ENCODE data around the gene SH2B2.
"Not testable (repeated sequence)": the region's sequence is repeated elsewhere in the genome, so short reads cannot be mapped to it uniquely, and the experiment has no call there.

The SH2B2 gene

GRCh38 chr7:102321351-102322201 lies 34.9 kb downstream of the SH2B2 start:
- no peak overlapping the region for H3K4me3 ChIP-seq (ENCODE audit: insufficient read length, low read depth)
- no peak overlapping the region for H3K9ac ChIP-seq (ENCODE audit: insufficient read length, low read depth)
- H3K4me1 ChIP-seq (ENCODE audit: insufficient read depth, insufficient read length): peaks cover 10% of the 10 kb centered on the region
- peaks cover 9% of the 10 kb centered on the region for H3K36me3 ChIP-seq (ENCODE audit: insufficient read depth, insufficient read length, low read length)
- TF ChIP-seq YY1 (IDR thresholded peaks at IDR 0.05; ENCODE audit: insufficient read depth, insufficient read length) (no peak), SUZ12 (IDR thresholded peaks at IDR 0.05; ENCODE audit: extremely low read depth, insufficient read depth, insufficient read length) (no peak), ZNF274 (IDR thresholded peaks at IDR 0.05; ENCODE audit: low read depth, low read length) (no peak)
- no peaks in the 10 kb centered on the region for H3K27me3 ChIP-seq (ENCODE audit: insufficient read depth, insufficient read length)
- H3K9me3 ChIP-seq (ENCODE audit: insufficient read depth, low read length): no peaks in the 10 kb centered on the region
- no peak for DNase-seq (ENCODE audit: low read depth, low spot score)

GRCh38 chr7:102322202-102322715 lies 35.6 kb downstream of the SH2B2 start:
- no peaks in the 10 kb centered on the region for H3K27me3 ChIP-seq (ENCODE audit: insufficient read depth, insufficient read length)
- no peak overlapping the region for H3K4me3 ChIP-seq (ENCODE audit: insufficient read length, low read depth)
- H3K4me1 ChIP-seq (ENCODE audit: insufficient read depth, insufficient read length): peaks cover 7% of the 10 kb centered on the region
- H3K9me3 ChIP-seq (ENCODE audit: insufficient read depth, low read length): no peaks in the 10 kb centered on the region
- no peak for TF ChIP-seq SUZ12 (IDR thresholded peaks at IDR 0.05; ENCODE audit: extremely low read depth, insufficient read depth, insufficient read length)
- peaks cover 9% of the 10 kb centered on the region for H3K36me3 ChIP-seq (ENCODE audit: insufficient read depth, insufficient read length, low read length)
- H3K9ac ChIP-seq (ENCODE audit: insufficient read length, low read depth): no peak overlapping the region
- DNase-seq (ENCODE audit: low read depth, low spot score): no peak

GRCh38 chr7:102323914-102324195 lies 37.2 kb downstream of the SH2B2 start:
- DNase-seq (ENCODE audit: low read depth, low spot score): no peak
- H3K36me3 ChIP-seq (ENCODE audit: insufficient read depth, insufficient read length, low read length): peaks cover 9% of the 10 kb centered on the region
- no peaks in the 10 kb centered on the region for H3K9me3 ChIP-seq (ENCODE audit: insufficient read depth, low read length)
- no peak overlapping the region for H3K9ac ChIP-seq (ENCODE audit: insufficient read length, low read depth)
- H3K4me3 ChIP-seq (ENCODE audit: insufficient read length, low read depth): no peak overlapping the region
- H3K4me1 ChIP-seq (ENCODE audit: insufficient read depth, insufficient read length): peaks cover 5% of the 10 kb centered on the region
- TF ChIP-seq YY1 (IDR thresholded peaks at IDR 0.05; ENCODE audit: insufficient read depth, insufficient read length) (no peak), SUZ12 (IDR thresholded peaks at IDR 0.05; ENCODE audit: extremely low read depth, insufficient read depth, insufficient read length) (no peak), ZNF274 (IDR thresholded peaks at IDR 0.05; ENCODE audit: low read depth, low read length) (no peak)
- no peaks in the 10 kb centered on the region for H3K27me3 ChIP-seq (ENCODE audit: insufficient read depth, insufficient read length)

GRCh38 chr7:102325106-102325505 lies 38.4 kb downstream of the SH2B2 start:
- H3K4me1 ChIP-seq (ENCODE audit: insufficient read depth, insufficient read length); DNase-seq (ENCODE audit: low read depth, low spot score); H3K27me3 ChIP-seq (ENCODE audit: insufficient read depth, insufficient read length); H3K4me3 ChIP-seq (ENCODE audit: insufficient read length, low read depth); H3K9ac ChIP-seq (ENCODE audit: insufficient read length, low read depth); H3K36me3 ChIP-seq (ENCODE audit: insufficient read depth, insufficient read length, low read length); H3K9me3 ChIP-seq (ENCODE audit: insufficient read depth, low read length): not testable (repeated sequence)

GRCh38 chr7:102326157-102326889 lies 39.7 kb downstream of the SH2B2 start:
- Histone ChIP-seq H3K36me3 (ENCODE audit: insufficient read depth, insufficient read length, low read length) (no peaks in the 10 kb centered on the region), H3K9ac (ENCODE audit: insufficient read length, low read depth) (no peak overlapping the region), H3K4me1 (ENCODE audit: insufficient read depth, insufficient read length) (no peaks in the 10 kb centered on the region), H3K9me3 (ENCODE audit: insufficient read depth, low read length) (no peaks in the 10 kb centered on the region), H3K27me3 (ENCODE audit: insufficient read depth, insufficient read length) (no peaks in the 10 kb centered on the region), H3K4me3 (ENCODE audit: insufficient read length, low read depth) (no peak overlapping the region)
- TF ChIP-seq SUZ12 (IDR thresholded peaks at IDR 0.05; ENCODE audit: extremely low read depth, insufficient read depth, insufficient read length) (no peak), ZNF274 (IDR thresholded peaks at IDR 0.05; ENCODE audit: low read depth, low read length) (no peak), YY1 (IDR thresholded peaks at IDR 0.05; ENCODE audit: insufficient read depth, insufficient read length) (no peak)
- no peak for DNase-seq (ENCODE audit: low read depth, low spot score)

- H3K27me3 ChIP-seq (ENCODE audit: insufficient read depth, insufficient read length); H3K9ac ChIP-seq (ENCODE audit: insufficient read length, low read depth); H3K4me3 ChIP-seq (ENCODE audit: insufficient read length, low read depth); H3K36me3 ChIP-seq (ENCODE audit: insufficient read depth, insufficient read length, low read length); H3K9me3 ChIP-seq (ENCODE audit: insufficient read depth, low read length); H3K4me1 ChIP-seq (ENCODE audit: insufficient read depth, insufficient read length); DNase-seq (ENCODE audit: low read depth, low spot score): not testable (repeated sequence)
Measured at GRCh38 chr7:102327183-102327582, 40.5 kb downstream of the SH2B2 start.

- not testable (repeated sequence) for H3K9me3 ChIP-seq (ENCODE audit: insufficient read depth, low read length); H3K27me3 ChIP-seq (ENCODE audit: insufficient read depth, insufficient read length); H3K4me3 ChIP-seq (ENCODE audit: insufficient read length, low read depth); DNase-seq (ENCODE audit: low read depth, low spot score); H3K4me1 ChIP-seq (ENCODE audit: insufficient read depth, insufficient read length); H3K9ac ChIP-seq (ENCODE audit: insufficient read length, low read depth); H3K36me3 ChIP-seq (ENCODE audit: insufficient read depth, insufficient read length, low read length)
Measured at GRCh38 chr7:102328863-102329262, 42.2 kb downstream of the SH2B2 start.

GRCh38 chr7:102329366-102329765 lies 42.7 kb downstream of the SH2B2 start:
- H3K4me3 ChIP-seq (ENCODE audit: insufficient read length, low read depth); H3K9me3 ChIP-seq (ENCODE audit: insufficient read depth, low read length); H3K36me3 ChIP-seq (ENCODE audit: insufficient read depth, insufficient read length, low read length); H3K27me3 ChIP-seq (ENCODE audit: insufficient read depth, insufficient read length); DNase-seq (ENCODE audit: low read depth, low spot score); H3K4me1 ChIP-seq (ENCODE audit: insufficient read depth, insufficient read length); H3K9ac ChIP-seq (ENCODE audit: insufficient read length, low read depth): not testable (repeated sequence)

GRCh38 chr7:102330666-102331460 lies 44.2 kb downstream of the SH2B2 start:
- H3K4me3 ChIP-seq (ENCODE audit: insufficient read length, low read depth); H3K4me1 ChIP-seq (ENCODE audit: insufficient read depth, insufficient read length); DNase-seq (ENCODE audit: low read depth, low spot score); H3K27me3 ChIP-seq (ENCODE audit: insufficient read depth, insufficient read length); H3K9ac ChIP-seq (ENCODE audit: insufficient read length, low read depth); H3K36me3 ChIP-seq (ENCODE audit: insufficient read depth, insufficient read length, low read length); H3K9me3 ChIP-seq (ENCODE audit: insufficient read depth, low read length): not testable (repeated sequence)

- not testable (repeated sequence) for H3K4me3 ChIP-seq (ENCODE audit: insufficient read length, low read depth); H3K9ac ChIP-seq (ENCODE audit: insufficient read length, low read depth); H3K9me3 ChIP-seq (ENCODE audit: insufficient read depth, low read length); H3K27me3 ChIP-seq (ENCODE audit: insufficient read depth, insufficient read length); H3K36me3 ChIP-seq (ENCODE audit: insufficient read depth, insufficient read length, low read length); DNase-seq (ENCODE audit: low read depth, low spot score); H3K4me1 ChIP-seq (ENCODE audit: insufficient read depth, insufficient read length)
Measured at GRCh38 chr7:102335574-102335973, 48.9 kb downstream of the SH2B2 start.

All from NT2/D1 (cell line).